Measurements from ENCODE around the gene SPACDR.

The SPACDR gene

GRCh38 chr7:100433592-100434296 is 30.3 kb downstream of the SPACDR start:
- no peak for DNase-seq

- DNase-seq, result no peak
Measured at GRCh38 chr7:100433276-100433591, 30.8 kb downstream of the SPACDR start.

GRCh38 chr7:100432621-100433275 is 31.3 kb downstream of the SPACDR start:
- no peak for DNase-seq

GRCh38 chr7:100432053-100432452 is 32.0 kb downstream of the SPACDR start:
- no peak for DNase-seq

GRCh38 chr7:100431286-100431735 is 32.7 kb downstream of the SPACDR start:
- no peak for DNase-seq

GRCh38 chr7:100430493-100431285 is 33.4 kb downstream of the SPACDR start:
- peak; percentile 59 for DNase-seq

- DNase-seq, result peak; percentile 99
Measured at GRCh38 chr7:100429637-100430492, 34.2 kb downstream of the SPACDR start, which contains the start of gene MEPCE. TSS of gene MEPCE (plus strand) at chr7:100429831. CDS start at chr7:100430019, 188 bp downstream.

- DNase-seq, result peak; percentile 100
Measured at GRCh38 chr7:100428967-100429636, 35.0 kb downstream of the SPACDR start.

GRCh38 chr7:100428199-100428966 is 35.7 kb downstream of the SPACDR start, which contains the start of gene ZCWPW1:
TSS of gene ZCWPW1 (minus strand) at chr7:100428703. CDS start at chr7:100420649, 8,054 bp downstream.
- DNase-seq, result peak; percentile 99

GRCh38 chr7:100427762-100428198 is 36.3 kb downstream of the SPACDR start:
- DNase-seq, result no peak

GRCh38 chr7:100426516-100426915 is 37.5 kb downstream of the SPACDR start:
- DNase-seq, result no peak

GRCh38 chr7:100425347-100425746 is 38.7 kb downstream of the SPACDR start:
- DNase-seq, result no peak

- no peak for DNase-seq
Measured at GRCh38 chr7:100423315-100423714, 40.7 kb downstream of the SPACDR start.

GRCh38 chr7:100419660-100420226 is 44.3 kb downstream of the SPACDR start:
- no peak for DNase-seq

- DNase-seq, result no peak
Measured at GRCh38 chr7:100418930-100419659, 45.0 kb downstream of the SPACDR start.

- DNase-seq, result no peak
Measured at GRCh38 chr7:100415448-100415847, 48.6 kb downstream of the SPACDR start.

GRCh38 chr7:100413889-100414288 is 50.2 kb downstream of the SPACDR start:
- no peak for DNase-seq

- no peak for DNase-seq
Measured at GRCh38 chr7:100413346-100413745, 50.7 kb downstream of the SPACDR start.

GRCh38 chr7:100411101-100411500 is 53.0 kb downstream of the SPACDR start:
- no peak for DNase-seq

Measured in stimulated activated CD8-positive, alpha-beta memory T cell treated with anti-CD3 and anti-CD28 coated beads, Interleukin-4, amount 100 ng/mL, for 48 hours (primary cell).